Stimulated activated naive CD8-positive, alpha-beta T cell treated with anti-CD3 and anti-CD28 coated beads, Interleukin-15, Interleukin-2, amounts not matched to agents 100 ng/mL and 50 ng/mL, for 24 hours (primary cell): ENCODE data around the gene P3R3URF.

Source experiments
- H3K27ac Mint-ChIP-seq: one replicate; pipeline ENCODE4 v1.8.0; 2021; ENCODE audit warnings: mild to moderate bottlenecking, mixed read lengths
- H3K27me3 Mint-ChIP-seq: one replicate; pipeline ENCODE4 v1.8.0; 2021; ENCODE audit warnings: mixed read lengths
- H3K36me3 Mint-ChIP-seq: one replicate; pipeline ENCODE4 v1.8.0; 2021; ENCODE audit warnings: low read depth, mixed read lengths
- H3K4me1 Mint-ChIP-seq: one replicate; pipeline ENCODE4 v1.8.0; 2021; ENCODE audit warnings: low read depth, mixed read lengths
- H3K4me3 Mint-ChIP-seq: one replicate; pipeline ENCODE4 v1.8.0; 2021; ENCODE audit warnings: mild to moderate bottlenecking, mixed read lengths
- H3K9me3 Mint-ChIP-seq: one replicate; pipeline ENCODE4 v1.8.0; 2021; ENCODE audit warnings: mixed read lengths

The P3R3URF gene

GRCh38 chr1:46169811-46170454 is 6.4 kb downstream of the P3R3URF start:
- Mint-ChIP-seq H3K4me3 (no peak overlapping the region), H3K4me1 (peaks cover 17% of the 10 kb centered on the region), H3K27me3 (no peaks in the 10 kb centered on the region), H3K9me3 (no peaks in the 10 kb centered on the region), H3K36me3 (no peaks in the 10 kb centered on the region), H3K27ac (no peak overlapping the region)

- Mint-ChIP-seq H3K4me3 (no peak overlapping the region), H3K4me1 (peaks cover 17% of the 10 kb centered on the region), H3K9me3 (no peaks in the 10 kb centered on the region), H3K27ac (no peak overlapping the region), H3K36me3 (no peaks in the 10 kb centered on the region), H3K27me3 (no peaks in the 10 kb centered on the region)
These were observed 7.8 kb downstream of the P3R3URF start for GRCh38 chr1:46168477-46168876.

GRCh38 chr1:46166521-46167462 is 9.5 kb downstream of the P3R3URF start:
- Mint-ChIP-seq H3K27me3 (no peaks in the 10 kb centered on the region), H3K36me3 (no peaks in the 10 kb centered on the region), H3K4me3 (peak overlapping the region; percentile 75), H3K27ac (peak overlapping the region; percentile 71), H3K4me1 (peaks cover 17% of the 10 kb centered on the region), H3K9me3 (no peaks in the 10 kb centered on the region)

- Mint-ChIP-seq H3K4me1 (no peaks in the 10 kb centered on the region), H3K27ac (no peak overlapping the region)
These were observed 16.1 kb downstream of the P3R3URF start for GRCh38 chr1:46160212-46160611.

GRCh38 chr1:46159516-46159915 is 16.8 kb downstream of the P3R3URF start:
- H3K4me1 Mint-ChIP-seq: no peaks in the 10 kb centered on the region
- H3K27ac Mint-ChIP-seq: no peak overlapping the region
- H3K9me3 Mint-ChIP-seq: no peaks in the 10 kb centered on the region
- no peaks in the 10 kb centered on the region for H3K36me3 Mint-ChIP-seq
- no peak overlapping the region for H3K4me3 Mint-ChIP-seq
- H3K27me3 Mint-ChIP-seq: no peaks in the 10 kb centered on the region

More at GRCh38 chr1:46160212-46160611, 16.1 kb downstream of the P3R3URF start:
- no peaks in the 10 kb centered on the region for H3K9me3 Mint-ChIP-seq
- H3K36me3 Mint-ChIP-seq: no peaks in the 10 kb centered on the region
- H3K27me3 Mint-ChIP-seq: no peaks in the 10 kb centered on the region
- H3K4me3 Mint-ChIP-seq: no peak overlapping the region

GRCh38 chr1:46158312-46159281 is 17.7 kb downstream of the P3R3URF start:
- Mint-ChIP-seq H3K9me3 (no peaks in the 10 kb centered on the region), H3K27me3 (no peaks in the 10 kb centered on the region), H3K27ac (no peak overlapping the region), H3K36me3 (no peaks in the 10 kb centered on the region), H3K4me3 (no peak overlapping the region), H3K4me1 (no peaks in the 10 kb centered on the region)

GRCh38 chr1:46157916-46158311 is 18.4 kb downstream of the P3R3URF start:
- Mint-ChIP-seq H3K9me3 (no peaks in the 10 kb centered on the region), H3K27ac (no peak overlapping the region), H3K36me3 (no peaks in the 10 kb centered on the region), H3K4me3 (no peak overlapping the region), H3K4me1 (no peaks in the 10 kb centered on the region), H3K27me3 (no peaks in the 10 kb centered on the region)

- no peaks in the 10 kb centered on the region for H3K36me3 Mint-ChIP-seq
- H3K27ac Mint-ChIP-seq: no peak overlapping the region
These were observed 22.6 kb downstream of the P3R3URF start for GRCh38 chr1:46153732-46154131.

GRCh38 chr1:46153228-46153627 is 23.1 kb downstream of the P3R3URF start:
- H3K4me3 Mint-ChIP-seq: no peak overlapping the region
- H3K4me1 Mint-ChIP-seq: no peaks in the 10 kb centered on the region
- no peaks in the 10 kb centered on the region for H3K27me3 Mint-ChIP-seq
- H3K36me3 Mint-ChIP-seq: no peaks in the 10 kb centered on the region
- no peak overlapping the region for H3K27ac Mint-ChIP-seq
- no peaks in the 10 kb centered on the region for H3K9me3 Mint-ChIP-seq

More at GRCh38 chr1:46153732-46154131, 22.6 kb downstream of the P3R3URF start:
- Mint-ChIP-seq H3K4me1 (no peaks in the 10 kb centered on the region), H3K4me3 (no peak overlapping the region), H3K27me3 (no peaks in the 10 kb centered on the region), H3K9me3 (no peaks in the 10 kb centered on the region)

GRCh38 chr1:46152016-46152415 is 24.3 kb downstream of the P3R3URF start:
- Mint-ChIP-seq H3K36me3 (no peaks in the 10 kb centered on the region), H3K9me3 (no peaks in the 10 kb centered on the region), H3K27ac (no peak overlapping the region), H3K27me3 (no peaks in the 10 kb centered on the region), H3K4me1 (no peaks in the 10 kb centered on the region), H3K4me3 (no peak overlapping the region)

GRCh38 chr1:46150085-46150484 is 26.2 kb downstream of the P3R3URF start:
- Mint-ChIP-seq H3K36me3 (no peaks in the 10 kb centered on the region), H3K27ac (no peak overlapping the region), H3K4me3 (no peak overlapping the region), H3K27me3 (no peaks in the 10 kb centered on the region), H3K4me1 (no peaks in the 10 kb centered on the region), H3K9me3 (no peaks in the 10 kb centered on the region)

GRCh38 chr1:46148318-46148717 is 28.0 kb downstream of the P3R3URF start:
- H3K4me1 Mint-ChIP-seq: no peaks in the 10 kb centered on the region
- no peaks in the 10 kb centered on the region for H3K36me3 Mint-ChIP-seq
- H3K9me3 Mint-ChIP-seq: no peaks in the 10 kb centered on the region
- no peak overlapping the region for H3K27ac Mint-ChIP-seq
- no peaks in the 10 kb centered on the region for H3K27me3 Mint-ChIP-seq
- H3K4me3 Mint-ChIP-seq: no peak overlapping the region

GRCh38 chr1:46137916-46138315 is 38.4 kb downstream of the P3R3URF start:
- Mint-ChIP-seq H3K27me3 (peaks cover 21% of the 10 kb centered on the region), H3K4me1 (peaks cover 19% of the 10 kb centered on the region), H3K4me3 (no peak overlapping the region), H3K9me3 (no peaks in the 10 kb centered on the region), H3K27ac (no peak overlapping the region), H3K36me3 (no peaks in the 10 kb centered on the region)

- no peak overlapping the region for H3K4me3 Mint-ChIP-seq
- H3K36me3 Mint-ChIP-seq: no peaks in the 10 kb centered on the region
- no peak overlapping the region for H3K27ac Mint-ChIP-seq
- no peaks in the 10 kb centered on the region for H3K9me3 Mint-ChIP-seq
- H3K27me3 Mint-ChIP-seq: peaks cover 31% of the 10 kb centered on the region
- peaks cover 30% of the 10 kb centered on the region for H3K4me1 Mint-ChIP-seq
These were observed 39.6 kb downstream of the P3R3URF start for GRCh38 chr1:46136711-46137110.
